Measurements from ENCODE around the gene ANXA1.

GRCh38 chr9:73104921-73105320 lies 46.7 kb upstream of the ANXA1 start:
- TF ChIP-seq POLR2A (IDR thresholded peaks at IDR 0.05): no peak
- no peak for TF ChIP-seq CTCF (IDR thresholded peaks at IDR 0.05)
